Transverse colon (tissue), 4 donors: Measurements from ENCODE around the gene DNHD1.

Source experiments
- EP300 ChIP-seq: sonication (generic); formaldehyde crosslinking; IDR thresholded peaks from one replicate; pipeline ENCODE4 v1.6.1; 2017; ENCODE audit warnings: antibody characterized with exemption, low read depth
- POLR2AphosphoS5 ChIP-seq, 3 donors: sonication (generic); formaldehyde crosslinking; IDR thresholded peaks; one replicate each; pipeline ENCODE4 v1.6.1; 2016; ENCODE audit warnings: antibody characterized with exemption in 3 of 3
- TF ChIP-seq, protein P1 (sequence below), 5 experiments: fragments of 200-600 bp in 3 of 5; fragments of 450-650 bp in 2 of 5; sonication (generic) in 3 of 5; IDR thresholded peaks; 1 replicate in 2 of 5; 2 replicates in 3 of 5; pipeline ENCODE4 v1.5.1; 2016 to 2017; ENCODE audit warnings: antibody characterized with exemption in 5 of 5, inconsistent platforms in 3 of 5, mild to moderate bottlenecking in 2 of 5, moderate library complexity in 1 of 5

DNA sequence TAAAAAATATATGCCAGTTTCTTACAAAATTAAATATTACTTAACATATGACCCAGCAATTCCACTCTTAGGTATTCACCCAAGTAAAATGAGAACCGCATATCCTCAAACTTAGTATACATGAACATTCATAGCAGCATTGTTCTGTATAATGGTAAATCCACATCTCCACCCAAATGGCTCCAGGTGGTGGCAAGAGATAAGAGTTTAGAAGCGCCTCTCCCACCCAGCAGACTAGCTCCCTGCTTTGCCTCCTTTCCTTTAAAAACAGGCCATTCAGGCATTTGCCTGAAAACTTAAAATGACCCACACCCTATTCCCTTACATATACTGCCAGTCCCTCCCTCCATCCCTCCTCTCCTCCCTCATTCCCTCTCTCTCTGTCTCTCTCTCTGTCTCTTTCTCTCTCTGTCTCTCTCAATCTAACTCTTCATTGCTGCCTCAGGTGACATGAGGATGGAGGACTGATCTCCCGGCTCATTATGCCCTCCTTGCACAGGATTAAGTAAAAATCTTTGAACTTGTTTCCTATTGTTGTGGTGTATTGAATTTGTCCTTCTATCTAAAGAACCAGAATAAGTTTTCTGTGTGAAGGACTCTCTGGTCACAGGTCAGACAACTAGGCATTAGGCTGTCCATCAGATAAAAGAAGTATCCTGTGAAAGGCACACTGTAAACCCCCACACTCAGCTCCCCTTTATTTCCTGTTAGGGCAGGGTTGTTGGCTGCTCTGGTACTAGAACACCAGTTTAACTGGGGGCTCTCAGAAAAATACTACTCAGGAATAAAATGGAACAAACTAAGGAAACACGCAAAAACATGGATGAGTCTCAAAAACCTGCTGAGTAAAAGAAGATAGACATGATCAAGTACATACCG lies 58.0 kb downstream of the DNHD1 start:
- TF ChIP-seq, protein P1, sequence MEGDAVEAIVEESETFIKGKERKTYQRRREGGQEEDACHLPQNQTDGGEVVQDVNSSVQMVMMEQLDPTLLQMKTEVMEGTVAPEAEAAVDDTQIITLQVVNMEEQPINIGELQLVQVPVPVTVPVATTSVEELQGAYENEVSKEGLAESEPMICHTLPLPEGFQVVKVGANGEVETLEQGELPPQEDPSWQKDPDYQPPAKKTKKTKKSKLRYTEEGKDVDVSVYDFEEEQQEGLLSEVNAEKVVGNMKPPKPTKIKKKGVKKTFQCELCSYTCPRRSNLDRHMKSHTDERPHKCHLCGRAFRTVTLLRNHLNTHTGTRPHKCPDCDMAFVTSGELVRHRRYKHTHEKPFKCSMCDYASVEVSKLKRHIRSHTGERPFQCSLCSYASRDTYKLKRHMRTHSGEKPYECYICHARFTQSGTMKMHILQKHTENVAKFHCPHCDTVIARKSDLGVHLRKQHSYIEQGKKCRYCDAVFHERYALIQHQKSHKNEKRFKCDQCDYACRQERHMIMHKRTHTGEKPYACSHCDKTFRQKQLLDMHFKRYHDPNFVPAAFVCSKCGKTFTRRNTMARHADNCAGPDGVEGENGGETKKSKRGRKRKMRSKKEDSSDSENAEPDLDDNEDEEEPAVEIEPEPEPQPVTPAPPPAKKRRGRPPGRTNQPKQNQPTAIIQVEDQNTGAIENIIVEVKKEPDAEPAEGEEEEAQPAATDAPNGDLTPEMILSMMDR (IDR thresholded peaks at IDR 0.05) = no peak
- TF ChIP-seq EP300 = no peak
- TF ChIP-seq POLR2AphosphoS5 (IDR thresholded peaks at IDR 0.05) = no peak
